Measurements from ENCODE around the gene TAGLN3.
"Not testable (repeated sequence)": the region's sequence is repeated elsewhere in the genome, so short reads cannot be mapped to it uniquely, and the experiment has no call there.

Gene TAGLN3

GRCh38 chr3:112011376-112011940, 12.7 kb downstream of the TAGLN3 start:
- DNase-seq = no peak

DNA sequence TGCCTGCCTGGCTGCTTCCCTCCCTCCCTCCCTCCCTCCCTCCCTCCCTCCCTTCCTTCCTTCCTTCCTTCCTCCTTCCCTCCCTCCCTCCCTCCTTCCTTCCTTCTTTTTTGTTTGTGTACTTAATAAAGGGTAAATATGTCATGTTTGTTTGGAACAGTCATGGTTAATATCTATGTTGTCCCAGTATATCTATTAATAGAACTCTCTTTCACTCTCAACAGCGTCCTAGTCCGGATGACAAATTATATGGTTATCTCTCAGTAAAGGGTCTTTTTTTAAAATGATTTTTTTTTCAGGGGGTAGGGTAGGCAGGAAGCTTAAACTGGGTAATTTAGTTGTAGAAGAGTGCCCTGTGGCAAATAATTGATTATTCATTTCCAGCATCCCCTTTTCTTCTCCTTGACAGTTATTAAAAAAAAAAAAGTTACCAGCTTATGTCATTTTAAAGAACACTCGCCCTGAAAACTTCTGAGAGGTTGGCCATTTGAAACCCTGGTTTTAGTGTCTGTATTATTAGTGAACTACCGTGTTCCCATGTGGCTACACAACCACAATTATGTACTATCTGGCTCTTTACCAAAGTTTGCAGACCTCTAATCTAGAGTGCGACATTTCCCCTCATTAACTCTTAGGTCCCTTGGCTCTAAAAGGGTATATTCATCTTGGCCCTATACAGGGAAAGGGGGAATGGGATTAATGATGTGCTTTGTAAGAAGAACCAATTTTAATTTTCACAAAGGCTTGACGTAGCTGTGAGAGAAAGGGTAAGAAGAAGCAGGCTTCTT, 13.7 kb downstream of the TAGLN3 start:
- no peak for DNase-seq

DNA sequence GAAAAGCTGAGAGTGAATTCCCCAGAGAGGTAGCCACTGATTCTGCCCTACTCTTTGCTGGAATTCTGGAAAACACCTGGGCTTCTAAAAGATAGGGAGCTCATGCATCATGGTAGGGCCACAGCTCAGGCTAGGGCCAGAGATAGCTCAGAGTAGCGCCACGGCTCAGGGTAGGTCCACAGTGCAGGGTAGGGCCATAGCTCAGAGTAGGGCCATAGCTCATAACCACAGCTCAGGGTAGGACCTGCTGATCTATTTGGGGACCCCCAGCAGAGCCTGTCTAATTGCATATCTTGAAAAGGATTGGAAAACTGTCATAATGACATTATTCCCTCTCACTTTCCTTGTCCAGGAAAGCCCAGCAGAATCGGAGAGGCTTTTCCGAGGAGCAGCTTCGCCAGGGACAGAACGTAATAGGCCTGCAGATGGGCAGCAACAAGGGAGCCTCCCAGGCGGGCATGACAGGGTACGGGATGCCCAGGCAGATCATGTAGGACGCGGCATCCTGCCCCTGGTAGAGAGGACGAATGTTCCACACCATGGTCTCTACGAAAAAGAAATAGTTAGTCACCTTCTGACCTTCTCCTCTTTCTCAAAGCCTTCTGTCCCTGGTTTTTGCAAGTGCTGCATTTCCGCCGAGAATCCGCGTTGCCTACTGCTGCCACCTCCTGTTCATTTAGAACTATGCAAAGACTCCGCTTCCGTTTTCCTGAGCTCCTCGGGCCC, 14.5 kb downstream of the TAGLN3 start:
- peak; percentile 80 for DNase-seq

DNA sequence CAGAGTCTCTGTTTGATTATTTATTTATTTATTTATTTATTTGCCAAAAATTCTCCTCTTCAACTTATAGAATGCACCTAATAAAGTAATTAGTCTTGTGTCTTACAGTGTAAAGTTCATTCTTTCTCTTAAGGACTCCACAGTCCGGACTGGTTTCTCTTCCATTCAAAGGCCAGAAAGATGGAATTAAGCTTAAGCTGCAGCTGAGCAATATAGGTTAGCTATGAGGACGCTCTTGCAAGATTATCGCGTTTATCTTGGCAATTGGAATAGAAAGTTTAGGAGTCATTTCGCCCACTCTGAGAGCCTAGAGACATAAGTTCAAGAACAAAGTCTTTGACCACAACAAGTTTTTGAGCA, 15.0 kb downstream of the TAGLN3 start:
- no peak for DNase-seq

GRCh38 chr3:112017091-112017490, 18.4 kb downstream of the TAGLN3 start:
- no peak for DNase-seq

DNA sequence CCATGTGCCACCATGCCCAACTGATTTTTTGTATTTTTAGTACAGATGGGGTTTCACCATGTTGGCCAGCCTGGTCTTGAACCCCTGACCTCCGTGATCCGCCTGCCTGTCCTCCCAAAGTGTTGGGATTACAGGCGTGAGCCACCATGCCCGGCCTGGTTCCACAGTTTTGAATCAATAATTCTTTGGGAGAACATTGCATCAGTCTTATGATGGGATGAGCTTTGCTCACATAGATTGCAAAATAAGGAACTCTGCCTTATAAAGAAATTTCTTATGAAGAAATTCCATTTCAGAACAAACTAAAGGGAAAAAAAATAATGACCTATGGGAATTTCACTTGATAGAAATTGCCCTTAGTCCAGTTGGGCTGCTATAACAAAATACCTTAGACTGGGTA, 20.0 kb downstream of the TAGLN3 start:
- no peak for DNase-seq

GRCh38 chr3:112019716-112020115, 21.0 kb downstream of the TAGLN3 start:
- DNase-seq = no peak

DNA sequence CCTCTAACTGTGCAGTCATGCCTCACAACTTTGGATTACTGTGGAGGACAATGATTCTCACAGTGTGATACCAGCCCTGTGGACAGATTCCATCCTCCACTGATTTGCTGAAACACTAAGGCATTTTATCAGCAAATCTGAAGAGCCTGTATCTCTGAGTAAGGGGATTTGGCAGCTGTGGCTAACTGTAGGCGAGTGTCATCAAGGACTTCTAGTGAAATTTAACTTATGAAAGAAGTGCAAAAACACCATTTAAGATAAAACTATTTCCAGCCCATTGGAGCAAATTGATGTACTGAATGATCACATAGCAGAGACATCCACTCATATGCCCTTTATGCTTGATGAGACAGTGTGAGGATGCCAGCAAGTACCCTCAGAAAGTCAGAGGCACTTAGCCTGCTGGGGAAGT, 22.0 kb downstream of the TAGLN3 start:
- no peak for DNase-seq

- DNase-seq = no peak
Measured at GRCh38 chr3:112027142-112027541, 28.4 kb downstream of the TAGLN3 start.

DNA sequence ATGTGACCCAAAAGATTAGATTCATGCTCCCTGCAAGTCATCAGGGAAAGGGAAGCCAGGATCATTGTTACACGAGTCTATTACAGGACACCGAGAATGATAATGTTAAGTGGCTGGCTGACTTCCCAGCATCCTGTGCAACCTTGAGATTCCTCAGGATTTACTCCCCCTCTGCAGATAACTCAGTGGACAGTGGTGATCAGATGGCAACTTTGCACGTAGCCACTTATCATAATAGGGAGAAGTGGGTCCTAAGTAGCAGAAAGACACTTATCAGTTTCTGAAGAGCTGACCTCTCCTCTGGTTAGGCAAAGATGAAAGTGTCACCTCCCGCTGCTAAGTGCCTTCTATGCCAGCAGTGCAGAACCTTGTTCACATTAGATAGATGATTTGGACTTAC, 29.1 kb downstream of the TAGLN3 start:
- DNase-seq = no peak

- no peak for DNase-seq
Measured at GRCh38 chr3:112030901-112031300, 32.2 kb downstream of the TAGLN3 start.

DNA sequence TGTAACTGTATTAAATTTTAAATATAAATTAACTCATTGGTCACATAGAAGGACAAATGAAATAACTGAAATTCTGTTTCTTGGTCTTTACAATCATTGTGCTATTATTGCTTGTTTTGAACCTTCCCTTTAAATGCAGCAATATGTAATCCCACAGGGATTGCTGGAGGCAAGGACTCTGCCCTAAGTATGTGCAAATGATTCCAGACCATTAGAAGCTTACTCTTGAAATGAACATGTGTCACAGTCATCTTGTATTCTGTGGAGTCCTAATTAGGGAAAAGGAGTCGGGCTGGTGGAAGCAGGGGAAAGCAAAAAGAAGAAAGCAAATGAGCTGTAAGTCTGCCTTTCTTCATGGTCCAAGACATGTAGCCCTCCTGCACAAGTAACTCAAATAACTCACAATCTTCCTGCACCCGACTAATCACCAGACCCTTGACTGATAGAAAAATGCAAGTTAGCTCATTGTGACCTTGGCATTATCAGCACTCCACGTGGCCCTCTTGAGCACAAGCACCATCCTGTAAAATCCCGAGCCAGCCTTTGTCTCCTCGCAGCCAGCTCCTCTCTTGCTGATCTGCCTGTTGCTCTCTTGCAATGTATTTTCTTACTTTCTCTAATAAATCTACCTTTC, 33.5 kb downstream of the TAGLN3 start:
- DNase-seq = no peak

- no peak for DNase-seq
Measured at GRCh38 chr3:112034436-112034835, 35.7 kb downstream of the TAGLN3 start, which contains the start of gene TMPRSS7. TSS of gene TMPRSS7 (plus strand) at chr3:112034736. CDS start at chr3:112034846, 110 bp downstream.

GRCh38 chr3:112035241-112035640, 36.5 kb downstream of the TAGLN3 start:
- DNase-seq = no peak

DNA sequence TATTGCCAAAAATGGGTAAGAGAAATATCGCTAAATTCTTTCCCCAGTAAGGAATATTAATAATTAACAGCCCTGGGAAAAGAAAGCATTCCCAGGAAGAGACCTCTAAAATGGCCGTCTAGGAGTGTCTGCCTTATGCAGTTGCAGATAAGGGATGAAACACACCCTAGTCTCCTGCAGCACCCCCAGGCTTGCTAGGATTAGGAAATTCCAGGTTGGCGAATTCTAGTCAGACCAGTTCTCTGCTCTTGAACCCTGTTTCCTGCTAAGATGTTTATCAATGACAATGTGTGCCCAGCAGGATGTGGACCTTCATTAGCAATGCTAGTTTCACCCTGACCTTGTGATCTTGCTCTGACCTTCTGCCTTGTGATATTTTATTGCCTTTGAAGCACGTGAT, 38.5 kb downstream of the TAGLN3 start:
- DNase-seq = not testable (repeated sequence)

- DNase-seq = no peak
Measured at GRCh38 chr3:112038863-112039262, 40.1 kb downstream of the TAGLN3 start.

DNA sequence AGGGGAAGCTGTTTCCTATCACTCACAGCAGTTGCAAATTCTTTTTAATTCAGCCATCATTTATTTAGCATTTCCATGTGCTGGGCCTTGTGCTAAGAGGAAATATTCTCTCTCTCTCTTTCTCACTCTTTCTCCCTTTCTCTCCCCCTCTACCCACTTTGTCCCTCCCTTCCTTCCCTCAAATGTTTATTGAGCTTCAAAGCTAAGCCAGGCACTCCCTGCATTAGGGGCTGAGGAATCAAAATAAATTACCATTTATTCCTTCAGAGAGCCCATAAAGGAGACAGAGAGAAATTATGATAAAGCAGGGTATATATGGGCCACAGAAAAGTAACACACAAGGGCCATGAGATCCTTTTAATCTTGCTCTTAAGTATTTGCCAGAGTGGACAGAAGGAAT, 42.6 kb downstream of the TAGLN3 start:
- DNase-seq = no peak

DNA sequence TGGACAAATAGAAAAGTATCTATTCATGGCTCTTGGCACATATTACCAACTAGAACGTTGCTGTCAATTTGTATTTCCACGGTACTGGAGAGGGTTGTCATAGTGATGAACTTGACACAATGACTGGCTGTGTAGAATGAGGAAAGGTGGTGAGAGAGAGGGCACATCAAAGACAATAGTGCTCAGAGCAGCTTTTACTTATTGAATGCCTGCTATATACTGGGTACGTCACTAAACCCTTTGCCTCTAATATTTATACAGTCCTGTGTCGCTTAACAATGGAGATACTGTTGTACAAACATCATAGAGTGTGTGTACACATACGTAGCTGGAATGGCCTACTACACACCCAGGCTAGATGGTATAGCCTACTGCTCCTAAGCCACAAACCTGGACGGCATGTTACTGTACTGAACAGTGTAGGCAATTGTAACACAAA, 44.1 kb downstream of the TAGLN3 start:
- no peak for DNase-seq

DNA sequence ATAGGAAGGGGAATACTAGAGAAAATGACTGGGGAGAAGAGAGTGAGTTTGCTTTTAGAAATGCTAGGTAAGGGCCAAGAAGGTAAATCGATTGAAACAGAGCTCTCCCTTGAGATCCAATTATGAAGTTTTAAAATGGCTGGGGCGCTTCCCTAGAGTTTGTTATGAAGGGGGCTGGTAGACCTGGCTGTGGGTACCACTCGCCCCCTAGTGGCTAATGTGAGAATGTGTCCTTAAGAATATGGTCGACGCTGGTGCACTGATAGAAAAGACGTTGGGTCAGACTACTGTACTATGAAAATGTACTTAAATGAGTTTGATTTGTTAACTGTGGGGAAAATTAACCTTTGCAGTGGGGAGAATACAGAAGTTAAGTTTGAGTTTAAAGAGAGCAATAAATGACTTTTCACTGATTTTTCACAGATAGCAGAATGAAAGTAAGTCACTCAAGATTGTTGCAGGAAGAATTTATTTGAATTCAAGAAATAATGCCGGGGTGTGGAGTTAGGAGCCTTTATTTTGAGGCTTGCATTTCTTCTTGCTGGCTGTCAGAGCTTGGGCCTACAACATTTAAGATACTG, 45.0 kb downstream of the TAGLN3 start:
- peak; percentile 48 for DNase-seq

DNA sequence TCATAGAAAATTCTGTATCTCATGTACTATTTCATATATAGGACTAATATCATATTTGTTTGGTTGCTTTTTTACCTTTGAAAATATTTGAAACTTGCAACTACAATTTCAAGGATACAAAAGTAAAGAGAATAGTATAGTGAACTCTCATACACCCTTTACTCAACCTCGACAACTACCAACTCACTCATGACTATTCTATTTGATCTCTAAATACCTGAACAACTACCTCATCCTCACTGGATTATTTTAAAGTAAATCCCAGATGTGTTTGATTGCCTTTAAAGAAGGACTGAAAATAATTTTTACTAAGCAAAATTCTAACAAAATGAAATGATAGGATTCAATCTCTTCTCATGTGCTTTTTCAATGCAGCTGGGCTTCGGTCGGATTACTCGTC, 47.9 kb downstream of the TAGLN3 start:
- no peak for DNase-seq

GRCh38 chr3:112047264-112047663, 48.5 kb downstream of the TAGLN3 start:
- DNase-seq = no peak

- no peak for DNase-seq
Measured at GRCh38 chr3:112048911-112049310, 50.2 kb downstream of the TAGLN3 start.

DNA sequence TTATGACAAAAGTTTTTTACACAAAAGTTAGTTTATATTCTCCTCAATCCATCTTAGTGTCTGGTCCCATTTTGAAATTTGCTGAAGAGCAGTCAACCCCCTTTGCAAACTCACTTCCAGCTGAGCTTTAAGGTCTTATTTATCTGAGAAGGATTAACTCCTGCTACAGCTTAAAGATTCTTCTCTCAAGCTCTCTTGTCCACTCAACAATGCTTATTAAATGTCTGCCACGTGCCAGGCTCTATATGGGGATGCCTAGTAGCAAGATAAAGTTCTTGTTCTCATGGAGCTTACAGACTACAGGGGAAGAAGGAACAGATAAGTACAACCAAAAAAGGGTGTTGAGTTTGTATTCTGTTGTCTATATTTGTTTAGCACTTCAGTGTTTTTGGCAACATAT, 54.5 kb downstream of the TAGLN3 start:
- DNase-seq = no peak
